ENCODE measurements around the gene TMEM198.

TMEM198 gene

GRCh38 chr2:219496825-219497494, 46.9 kb upstream of the TMEM198 start:
- H2AFZ ChIP-seq (ENCODE audit: low read depth), result peak overlapping the region; percentile 95; the same call in 1 of the 2 replicates
- H3K27ac ChIP-seq, result no peak overlapping the region
- H3K9ac ChIP-seq, result no peak overlapping the region
- no peaks in the 10 kb centered on the region for H3K79me2 ChIP-seq (ENCODE audit: insufficient read depth, low read depth)
- H3K27me3 ChIP-seq (ENCODE audit: insufficient read depth, low read depth), result peaks cover 30% of the 10 kb centered on the region
- H4K20me1 ChIP-seq (ENCODE audit: insufficient read depth), result no peaks in the 10 kb centered on the region
- H3K36me3 ChIP-seq (ENCODE audit: insufficient read depth), result no peaks in the 10 kb centered on the region
- H3K4me2 ChIP-seq, result no peak overlapping the region
- no peak for TF ChIP-seq CTCF (conservative IDR thresholded peaks at IDR 0.05; ENCODE audit: low read depth, low read length)
- H3K4me1 ChIP-seq (ENCODE audit: low read depth, poor library complexity, severe bottlenecking), result peaks cover 13% of the 10 kb centered on the region
- no peak overlapping the region for H3K4me3 ChIP-seq (IDR thresholded peaks at IDR 0.05; ENCODE audit: insufficient read depth, low read depth, low read length)

GRCh38 chr2:219497495-219498279, 46.1 kb upstream of the TMEM198 start:
- Histone ChIP-seq H3K4me2 (peak overlapping the region; percentile 97), H3K27me3 (ENCODE audit: insufficient read depth, low read depth) (peaks cover 24% of the 10 kb centered on the region), H3K36me3 (ENCODE audit: insufficient read depth) (no peaks in the 10 kb centered on the region), H3K9ac (peak overlapping the region; percentile 87; the same call in 1 of the 2 replicates), H4K20me1 (ENCODE audit: insufficient read depth) (no peaks in the 10 kb centered on the region), H3K79me2 (ENCODE audit: insufficient read depth, low read depth) (no peaks in the 10 kb centered on the region), H3K4me3 (IDR thresholded peaks at IDR 0.05; ENCODE audit: insufficient read depth, low read depth, low read length) (peak overlapping the region; percentile 78), H3K27ac (no peak overlapping the region), H2AFZ (ENCODE audit: low read depth) (peak overlapping the region; percentile 95), H3K4me1 (ENCODE audit: low read depth, poor library complexity, severe bottlenecking) (peaks cover 13% of the 10 kb centered on the region)
- TF ChIP-seq CTCF (conservative IDR thresholded peaks at IDR 0.05; ENCODE audit: low read depth, low read length), result no peak

GRCh38 chr2:219498280-219499057, 45.4 kb upstream of the TMEM198 start, which contains the start of gene GMPPA:
TSS of gene GMPPA (plus strand) at chr2:219498891. CDS start at chr2:219499976, 1,085 bp downstream.
- Histone ChIP-seq H3K4me3 (IDR thresholded peaks at IDR 0.05; ENCODE audit: insufficient read depth, low read depth, low read length) (peak within 1 kb of the TSS; percentile 78), H3K4me1 (ENCODE audit: low read depth, poor library complexity, severe bottlenecking) (peaks cover 13% of the 10 kb centered on the region), H3K36me3 (ENCODE audit: insufficient read depth) (no peaks in the 10 kb centered on the region), H3K9ac (peak within 1 kb of the TSS; percentile 87), H3K27ac (0 out of 2 replicates have a peak within 1 kb of the TSS, but pooled peaks have one; percentile 8), H3K79me2 (ENCODE audit: insufficient read depth, low read depth) (no peaks in the 10 kb centered on the region), H2AFZ (ENCODE audit: low read depth) (peak within 1 kb of the TSS; percentile 95), H3K4me2 (peak within 1 kb of the TSS; percentile 97), H3K27me3 (ENCODE audit: insufficient read depth, low read depth) (peaks cover 18% of the 10 kb centered on the region), H4K20me1 (ENCODE audit: insufficient read depth) (no peaks in the 10 kb centered on the region)
- TF ChIP-seq CTCF (conservative IDR thresholded peaks at IDR 0.05; ENCODE audit: low read depth, low read length), result 0 out of 2 replicates have a peak, but pooled peaks have one; percentile 16

GRCh38 chr2:219499058-219499307, 44.8 kb upstream of the TMEM198 start:
- no peak for TF ChIP-seq CTCF (conservative IDR thresholded peaks at IDR 0.05; ENCODE audit: low read depth, low read length)
- no peaks in the 10 kb centered on the region for H3K79me2 ChIP-seq (ENCODE audit: insufficient read depth, low read depth)
- H3K4me3 ChIP-seq (IDR thresholded peaks at IDR 0.05; ENCODE audit: insufficient read depth, low read depth, low read length), result peak overlapping the region; percentile 41
- peaks cover 13% of the 10 kb centered on the region for H3K27me3 ChIP-seq (ENCODE audit: insufficient read depth, low read depth)
- H3K9ac ChIP-seq, result peak overlapping the region; percentile 87
- H3K4me2 ChIP-seq, result peak overlapping the region; percentile 97
- no peaks in the 10 kb centered on the region for H3K36me3 ChIP-seq (ENCODE audit: insufficient read depth)
- H2AFZ ChIP-seq (ENCODE audit: low read depth), result peak overlapping the region; percentile 95
- H3K4me1 ChIP-seq (ENCODE audit: low read depth, poor library complexity, severe bottlenecking), result peaks cover 13% of the 10 kb centered on the region
- H4K20me1 ChIP-seq (ENCODE audit: insufficient read depth), result no peaks in the 10 kb centered on the region
- 0 out of 2 replicates have a peak overlapping the region, but pooled peaks have one; percentile 8 for H3K27ac ChIP-seq

Measured in KMS-11 (cell line).